HG02870 (cell line): ENCODE measurements around the gene IRAK3.
A peak's percentile ranks its signal among the peaks of the same experiment; 100 is the strongest.
"Not testable (repeated sequence)": the region's sequence is repeated elsewhere in the genome, so short reads cannot be mapped to it uniquely, and the experiment has no call there.

ENCODE experiments used
- ATAC-seq: cut with Tn5 transposase; IDR thresholded peaks from one replicate; pipeline ENCODE4 v1.9.1; 2021; ENCODE audit warnings: mild to moderate bottlenecking, moderate library complexity; ENCODE audit not compliant: unreplicated experiment

IRAK3 gene

GRCh38 chr12:66211573-66211972 is 22.6 kb downstream of the IRAK3 start:
- not testable (repeated sequence) for ATAC-seq

- not testable (repeated sequence) for ATAC-seq
Observed at GRCh38 chr12:66213011-66213410, 24.0 kb downstream of the IRAK3 start.

- ATAC-seq: no peak
Observed at GRCh38 chr12:66217342-66217917, 28.4 kb downstream of the IRAK3 start.

GRCh38 chr12:66228462-66228861 is 39.4 kb downstream of the IRAK3 start:
- no peak for ATAC-seq

GRCh38 chr12:66232263-66232662 is 43.2 kb downstream of the IRAK3 start:
- no peak for ATAC-seq

GRCh38 chr12:66234037-66234693 is 45.2 kb downstream of the IRAK3 start:
- ATAC-seq: peak; percentile 98

GRCh38 chr12:66234773-66235625 is 46.0 kb downstream of the IRAK3 start:
- ATAC-seq: peak; percentile 36

- no peak for ATAC-seq
Observed at GRCh38 chr12:66235626-66236281, 46.7 kb downstream of the IRAK3 start.

GRCh38 chr12:66236282-66236675 is 47.3 kb downstream of the IRAK3 start:
- ATAC-seq: not testable (repeated sequence)

GRCh38 chr12:66236969-66237368 is 48.0 kb downstream of the IRAK3 start:
- no peak for ATAC-seq

- ATAC-seq: no peak
Observed at GRCh38 chr12:66237505-66238175, 48.6 kb downstream of the IRAK3 start.

- ATAC-seq: no peak
Observed at GRCh38 chr12:66239295-66239694, 50.3 kb downstream of the IRAK3 start.

GRCh38 chr12:66240096-66240820 is 51.2 kb downstream of the IRAK3 start:
- no peak for ATAC-seq

- ATAC-seq: no peak
Observed at GRCh38 chr12:66241061-66242043, 52.3 kb downstream of the IRAK3 start.

- ATAC-seq: no peak
Observed at GRCh38 chr12:66242311-66242710, 53.3 kb downstream of the IRAK3 start.

GRCh38 chr12:66243911-66244310 is 54.9 kb downstream of the IRAK3 start:
- ATAC-seq: no peak

- ATAC-seq: no peak
Observed at GRCh38 chr12:66244446-66244845, 55.4 kb downstream of the IRAK3 start.

GRCh38 chr12:66247741-66248140 is 58.7 kb downstream of the IRAK3 start:
- no peak for ATAC-seq

- no peak for ATAC-seq
Observed at GRCh38 chr12:66251049-66251448, 62.0 kb downstream of the IRAK3 start.
